Calu3 (cell line): ENCODE results near the gene TOR4A. TPM values are rescaled to one million over a fixed set of nuclear protein-coding genes. Genes with fewer than 3 reads are reported as not detected.

Experiments
- BruUV-seq: library from RNA; stranded (reverse); fragments of 400-500 nt; replicated peaks from 2 replicates; lab custom pipeline; 2021; lab: Mats Ljungman, UMichigan
- CTCF ChIA-PET: fragments of 300-600 bp; sonication (Branson Sonifier 250); formaldehyde crosslinking; loops from one replicate; lab custom pipeline; 2022; ENCODE audit warnings: antibody characterized with exemption; lab: Charles Lee
- DNase-seq: peaks from one replicate; pipeline ENCODE4 v3.0.0; 2022
- H3K27ac Mint-ChIP-seq: one replicate; pipeline ENCODE4 v1.8.0; 2022; ENCODE audit warnings: mixed read lengths; ENCODE audit not compliant: unreplicated experiment
- H3K27me3 Mint-ChIP-seq: one replicate; pipeline ENCODE4 v1.8.0; 2022; ENCODE audit warnings: mixed read lengths; ENCODE audit not compliant: unreplicated experiment
- H3K36me3 Mint-ChIP-seq: one replicate; pipeline ENCODE4 v1.8.0; 2022; ENCODE audit warnings: mild to moderate bottlenecking, moderate library complexity, mixed read lengths; ENCODE audit not compliant: insufficient read depth, unreplicated experiment
- H3K4me1 Mint-ChIP-seq: one replicate; pipeline ENCODE4 v1.8.0; 2022; ENCODE audit warnings: mild to moderate bottlenecking, low read depth, mixed read lengths; ENCODE audit not compliant: unreplicated experiment
- H3K4me3 Mint-ChIP-seq: one replicate; pipeline ENCODE4 v1.8.0; 2022; ENCODE audit warnings: mild to moderate bottlenecking, low read depth, moderate library complexity, mixed read lengths; ENCODE audit not compliant: unreplicated experiment
- H3K9me3 Mint-ChIP-seq: one replicate; pipeline ENCODE4 v1.8.0; 2022; ENCODE audit warnings: low read depth, mixed read lengths; ENCODE audit not compliant: unreplicated experiment
- intact Hi-C: fragments of 100-400 bp; cut with micrococcal nuclease; formaldehyde crosslinking; loops from one replicate; pipeline ENCODE4 v1.10.0; 2022; ENCODE audit not compliant: unreplicated experiment
- total RNA-seq: library from RNA; stranded (reverse); gene quantifications from 2 replicates; pipeline ENCODE4 v1.2.3, GENCODE V29; 2022
- TF ChIP-seq, protein P1 (sequence below): fragments of 200-600 bp; IDR thresholded peaks from one replicate; pipeline ENCODE4 v1.8.0; 2022; ENCODE audit warnings: antibody characterized with exemption; ENCODE audit not compliant: unreplicated experiment

The TOR4A gene
- total RNA-seq, 1 experiment from 2014 or later, result 51.8 TPM

DNA sequence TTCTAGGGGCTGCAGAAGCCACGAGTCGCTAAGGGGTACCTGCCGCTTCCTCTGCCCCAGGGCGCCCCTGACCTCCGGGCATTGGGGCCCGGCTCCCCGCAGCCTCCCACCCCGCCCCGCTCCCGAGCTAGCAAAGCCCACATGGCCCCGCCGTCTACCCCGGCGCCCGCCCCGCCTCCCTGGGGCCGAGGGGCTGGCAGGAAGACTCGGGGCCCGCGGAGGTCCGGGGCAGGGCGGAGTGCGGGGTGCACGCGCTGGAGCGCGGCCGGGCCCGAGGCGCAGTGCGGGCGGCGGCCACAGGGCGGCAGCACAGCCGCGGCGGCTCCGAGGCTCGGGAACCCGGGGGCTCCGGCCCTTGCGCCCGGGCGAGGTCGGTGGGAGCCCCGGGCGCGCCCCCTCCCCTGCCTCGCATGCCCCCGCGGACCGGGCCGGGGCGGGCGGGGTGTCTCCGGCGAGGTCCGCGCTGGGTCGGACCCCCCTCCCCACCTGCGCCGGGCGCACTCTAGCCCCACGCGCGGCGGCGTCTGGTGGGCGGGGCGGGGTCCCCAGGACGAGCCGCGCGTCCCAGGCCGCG lies 17.8 kb downstream of the TOR4A start:
- H3K9me3 Mint-ChIP-seq, result no peaks in the 10 kb centered on the region
- H3K4me1 Mint-ChIP-seq, result peaks cover 27% of the 10 kb centered on the region
- peaks cover 52% of the 10 kb centered on the region for H3K36me3 Mint-ChIP-seq
- peak; percentile 71 for DNase-seq
- TF ChIP-seq, protein P1, sequence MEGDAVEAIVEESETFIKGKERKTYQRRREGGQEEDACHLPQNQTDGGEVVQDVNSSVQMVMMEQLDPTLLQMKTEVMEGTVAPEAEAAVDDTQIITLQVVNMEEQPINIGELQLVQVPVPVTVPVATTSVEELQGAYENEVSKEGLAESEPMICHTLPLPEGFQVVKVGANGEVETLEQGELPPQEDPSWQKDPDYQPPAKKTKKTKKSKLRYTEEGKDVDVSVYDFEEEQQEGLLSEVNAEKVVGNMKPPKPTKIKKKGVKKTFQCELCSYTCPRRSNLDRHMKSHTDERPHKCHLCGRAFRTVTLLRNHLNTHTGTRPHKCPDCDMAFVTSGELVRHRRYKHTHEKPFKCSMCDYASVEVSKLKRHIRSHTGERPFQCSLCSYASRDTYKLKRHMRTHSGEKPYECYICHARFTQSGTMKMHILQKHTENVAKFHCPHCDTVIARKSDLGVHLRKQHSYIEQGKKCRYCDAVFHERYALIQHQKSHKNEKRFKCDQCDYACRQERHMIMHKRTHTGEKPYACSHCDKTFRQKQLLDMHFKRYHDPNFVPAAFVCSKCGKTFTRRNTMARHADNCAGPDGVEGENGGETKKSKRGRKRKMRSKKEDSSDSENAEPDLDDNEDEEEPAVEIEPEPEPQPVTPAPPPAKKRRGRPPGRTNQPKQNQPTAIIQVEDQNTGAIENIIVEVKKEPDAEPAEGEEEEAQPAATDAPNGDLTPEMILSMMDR, result peak; percentile 20
- CTCF ChIA-PET, result no interaction called here
- H3K4me3 Mint-ChIP-seq, result no peak overlapping the region
- BruUV-seq, result no TSS peak
- H3K27me3 Mint-ChIP-seq, result no peaks in the 10 kb centered on the region
- no peak overlapping the region for H3K27ac Mint-ChIP-seq
- intact Hi-C loops, result loop anchor here (10.0 kb wide), 1 partner anchor 119 kb away; no protein-coding TSS in a partner anchor

DNA sequence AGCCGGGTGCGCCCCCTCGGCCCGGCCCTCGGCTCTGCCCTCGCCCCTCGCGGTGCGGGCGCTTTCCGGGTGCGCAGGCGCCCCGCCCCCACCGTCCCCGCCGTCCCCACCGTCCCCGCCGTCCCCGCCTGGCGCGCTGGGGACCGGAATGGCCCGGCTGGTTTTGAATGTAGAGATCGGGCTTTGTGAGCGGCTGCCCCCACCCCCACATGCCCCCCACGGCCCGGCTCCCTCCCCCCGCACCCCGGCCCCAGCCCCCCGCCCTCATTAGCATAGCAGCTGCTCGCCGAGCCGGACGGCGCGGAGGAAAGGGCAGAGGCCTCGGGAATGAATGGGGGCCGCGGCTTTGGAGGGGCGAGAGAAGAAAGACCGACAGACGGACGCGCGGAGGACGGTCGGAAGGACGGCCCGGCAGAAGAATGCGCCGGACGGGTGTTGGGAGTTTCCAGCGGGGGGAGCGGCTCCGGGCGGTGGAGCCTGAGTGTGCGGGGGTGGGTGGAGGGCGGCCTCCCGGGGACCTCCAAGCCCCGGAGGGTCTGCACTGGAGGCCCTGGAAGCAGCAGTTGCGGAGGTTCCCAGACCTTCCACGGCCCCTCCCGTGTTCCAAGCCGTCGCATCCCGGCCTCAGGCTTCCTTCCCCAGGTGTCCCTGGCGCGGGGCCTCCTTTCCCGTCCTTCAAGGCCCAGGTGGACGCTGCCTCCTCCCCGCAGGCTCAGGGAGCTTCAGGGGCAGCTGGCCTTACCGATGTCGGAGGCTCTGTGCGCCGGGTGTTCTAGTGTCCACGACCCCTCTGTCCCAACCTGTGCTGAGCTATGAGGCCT lies 18.5 kb downstream of the TOR4A start:
- intact Hi-C loops, result loop anchor here (10.0 kb wide), 1 partner anchor 119 kb away; no protein-coding TSS in a partner anchor
- peak overlapping the region; percentile 93 for H3K27ac Mint-ChIP-seq
- H3K4me3 Mint-ChIP-seq, result peak overlapping the region; percentile 69
- CTCF ChIA-PET, result interaction anchor here (0.6 to 1.0 kb wide), 4 partner anchors 18 to 391 kb away, joined by 3 to 4 read pairs (median 3); partner anchors contain the start of genes EXD3 and NOXA1
- H3K9me3 Mint-ChIP-seq, result no peaks in the 10 kb centered on the region
- peaks cover 27% of the 10 kb centered on the region for H3K4me1 Mint-ChIP-seq
- peaks cover 59% of the 10 kb centered on the region for H3K36me3 Mint-ChIP-seq
- TF ChIP-seq, protein P1, result no peak
- BruUV-seq, result no TSS peak
- H3K27me3 Mint-ChIP-seq, result no peaks in the 10 kb centered on the region
- DNase-seq, result no peak

DNA sequence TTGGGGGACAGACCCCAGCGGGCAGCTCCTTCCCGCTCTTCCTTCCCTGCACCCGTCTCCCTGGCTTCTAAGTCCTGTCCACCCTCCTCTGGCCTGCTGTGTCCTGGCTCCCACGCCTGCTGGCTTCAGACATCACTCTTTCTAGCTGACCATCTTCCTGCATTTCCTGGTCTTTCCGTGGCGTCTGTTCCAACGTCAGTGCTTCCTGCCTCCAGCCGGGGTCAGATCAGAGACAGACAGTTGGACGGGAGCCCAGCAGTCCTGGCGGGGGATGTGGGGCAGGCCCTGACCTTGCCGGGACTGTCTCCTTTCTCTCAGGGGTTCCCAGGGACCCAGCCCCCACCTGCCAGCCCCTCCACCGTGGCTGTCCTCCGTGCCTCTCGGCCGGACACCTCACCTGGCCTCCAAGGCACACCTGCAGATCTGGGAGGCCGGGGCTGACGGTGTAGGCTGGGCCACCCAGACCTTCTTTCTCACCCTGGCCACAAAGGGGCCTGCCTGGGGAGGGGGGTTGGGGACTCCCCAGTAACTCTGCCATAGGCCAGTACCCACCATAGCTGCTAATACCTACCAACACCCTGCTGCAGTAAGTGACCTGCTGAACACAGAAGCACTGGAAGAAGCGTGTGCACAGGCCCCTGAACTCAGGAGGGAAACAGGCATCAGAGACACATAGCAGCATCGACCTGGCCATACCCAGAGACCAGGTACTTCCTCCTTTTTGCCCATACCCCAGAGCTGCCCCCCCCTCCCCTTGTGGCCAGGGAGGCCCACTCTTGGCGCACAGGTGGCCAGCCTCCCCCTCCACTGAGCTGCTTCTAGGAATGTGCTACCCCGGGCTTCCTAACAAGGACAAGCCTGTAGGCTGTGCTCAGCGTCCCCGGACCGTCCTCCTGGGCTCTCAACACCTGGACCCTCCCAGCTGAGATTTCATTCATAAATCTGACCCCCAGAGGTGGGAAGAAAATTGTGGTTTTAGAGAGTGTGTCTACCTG lies 19.4 kb downstream of the TOR4A start:
- H3K9me3 Mint-ChIP-seq, result no peaks in the 10 kb centered on the region
- H3K36me3 Mint-ChIP-seq, result peaks cover 67% of the 10 kb centered on the region
- no peaks in the 10 kb centered on the region for H3K27me3 Mint-ChIP-seq
- TF ChIP-seq, protein P1, result no peak
- H3K4me3 Mint-ChIP-seq, result peak overlapping the region; percentile 69
- H3K27ac Mint-ChIP-seq, result peak overlapping the region; percentile 93
- CTCF ChIA-PET, result interaction anchor here (0.6 to 1.0 kb wide), 4 partner anchors 19 to 390 kb away, joined by 3 to 4 read pairs (median 3); partner anchors contain the start of genes EXD3 and NOXA1
- H3K4me1 Mint-ChIP-seq, result peaks cover 27% of the 10 kb centered on the region
- BruUV-seq, result no TSS peak
- peak; percentile 52 for DNase-seq
- intact Hi-C loops, result loop anchor here (10.0 kb wide), 1 partner anchor 118 kb away; no protein-coding TSS in a partner anchor

DNA sequence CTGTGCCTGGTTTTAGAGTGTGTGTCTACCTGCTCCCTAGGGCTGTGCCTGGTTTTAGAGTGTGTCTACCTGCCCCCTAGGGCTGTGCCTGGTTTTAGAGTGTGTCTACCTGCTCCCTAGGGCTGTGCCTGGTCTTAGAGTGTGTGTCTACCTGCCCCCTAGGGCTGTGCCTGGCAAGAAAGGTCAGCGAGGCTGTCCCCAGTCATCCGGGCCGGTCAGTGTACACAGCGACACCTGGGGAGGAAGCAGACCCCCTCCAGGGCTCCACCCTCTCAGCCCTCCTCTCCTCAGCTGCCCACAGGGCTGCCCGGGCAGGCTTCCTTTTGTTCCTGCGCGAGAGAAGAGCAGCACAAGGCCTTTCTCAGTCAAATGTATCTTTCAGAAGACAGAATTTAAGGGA lies 20.4 kb downstream of the TOR4A start:
- intact Hi-C loops, result loop anchor here (10.0 kb wide), 1 partner anchor 117 kb away; no protein-coding TSS in a partner anchor
- DNase-seq, result peak; percentile 58
- H3K27me3 Mint-ChIP-seq, result no peaks in the 10 kb centered on the region
- BruUV-seq, result no TSS peak
- TF ChIP-seq, protein P1, result no peak
- peaks cover 26% of the 10 kb centered on the region for H3K4me1 Mint-ChIP-seq
- peak overlapping the region; percentile 81 for H3K4me3 Mint-ChIP-seq
- no peaks in the 10 kb centered on the region for H3K9me3 Mint-ChIP-seq
- peak overlapping the region; percentile 30 for H3K27ac Mint-ChIP-seq
- CTCF ChIA-PET, result no interaction called here
- peaks cover 73% of the 10 kb centered on the region for H3K36me3 Mint-ChIP-seq
